ENCODE results near the gene B4GALT5. TPM values are rescaled to one million over a fixed set of nuclear protein-coding genes. Genes with fewer than 3 reads are reported as not detected.

The B4GALT5 gene
- total RNA-seq, 3 donors from 2014 or later (not counting 1 experiment from before 2014, with no cell fraction given) = 15.5 to 29.1 (median 28.6) TPM

- DNase-seq (no peak), ATAC-seq (no peak)
- Mint-ChIP-seq H3K4me3 (peak overlapping the region; percentile 91), H3K9me3 (no peaks in the 10 kb centered on the region), H3K36me3 (no peaks in the 10 kb centered on the region), H3K4me1 (peaks cover 50 to 53% of the 10 kb centered on the region in 2 donors), H3K27me3 (ENCODE audit: low read depth in 2 of 2) (no peaks in the 10 kb centered on the region), H3K27ac (peak overlapping the region; percentile 86 to 93)
- no peaks in the 10 kb centered on the region for H3K9me3 ChIP-seq (ENCODE audit: control insufficient read depth, insufficient read depth, low read length)
- H3K36me3 ChIP-seq (ENCODE audit: control insufficient read depth, insufficient read depth, low read length) = no peaks in the 10 kb centered on the region
- no peak overlapping the region for H3K4me3 ChIP-seq (ENCODE audit: low read length)
- H3K27me3 ChIP-seq (ENCODE audit: control insufficient read depth, insufficient read depth, low read length) = no peaks in the 10 kb centered on the region
- intact Hi-C loops (cut with micrococcal nuclease) = loop anchor here (5.0 kb wide), 2 partner anchors 99 to 101 kb away; partner anchors contain the start of gene SLC9A8
- WGBS (ENCODE audit: insufficient coverage) = 85% methylated on average over 3 of the region's 3 CpGs
- TF ChIP-seq CTCF (IDR thresholded peaks at IDR 0.05) = no peak
- H3K4me1 ChIP-seq (ENCODE audit: control insufficient read depth, insufficient read depth, low read length) = peaks cover 20% of the 10 kb centered on the region
- no peak overlapping the region for H3K27ac ChIP-seq (ENCODE audit: low read length)
These were observed 2.1 kb downstream of the B4GALT5 start for GRCh38 chr20:49711667-49711987.

GRCh38 chr20:49710971-49711666 is 2.6 kb downstream of the B4GALT5 start:
- ATAC-seq (no peak), DNase-seq (no peak)
- intact Hi-C loops (cut with micrococcal nuclease) = loop anchor here (5.0 kb wide), 2 partner anchors 99 to 101 kb away; partner anchors contain the start of gene SLC9A8
- H3K36me3 Mint-ChIP-seq = no peaks in the 10 kb centered on the region
- peaks cover 54 to 58% of the 10 kb centered on the region in 2 donors for H3K4me1 Mint-ChIP-seq
- H3K4me1 ChIP-seq (ENCODE audit: control insufficient read depth, insufficient read depth, low read length) = peaks cover 20% of the 10 kb centered on the region
- WGBS (ENCODE audit: insufficient coverage) = 41% methylated on average over 2 of the region's 3 CpGs
- no peak for TF ChIP-seq CTCF (IDR thresholded peaks at IDR 0.05)
- no peaks in the 10 kb centered on the region for H3K27me3 ChIP-seq (ENCODE audit: control insufficient read depth, insufficient read depth, low read length)
- no peak overlapping the region for H3K4me3 ChIP-seq (ENCODE audit: low read length)
- no peaks in the 10 kb centered on the region for H3K9me3 ChIP-seq (ENCODE audit: control insufficient read depth, insufficient read depth, low read length)
- H3K27ac Mint-ChIP-seq = peak overlapping the region; percentile 86 to 93
- no peaks in the 10 kb centered on the region for H3K36me3 ChIP-seq (ENCODE audit: control insufficient read depth, insufficient read depth, low read length)
- no peaks in the 10 kb centered on the region for H3K27me3 Mint-ChIP-seq (ENCODE audit: low read depth in 2 of 2)
- H3K9me3 Mint-ChIP-seq = no peaks in the 10 kb centered on the region
- no peak overlapping the region for H3K27ac ChIP-seq (ENCODE audit: low read length)
- peak overlapping the region; percentile 91 for H3K4me3 Mint-ChIP-seq

GRCh38 chr20:49707118-49707517 is 6.6 kb downstream of the B4GALT5 start:
- H3K9me3 ChIP-seq (ENCODE audit: control insufficient read depth, insufficient read depth, low read length) = no peaks in the 10 kb centered on the region
- H3K4me3 Mint-ChIP-seq = no peak overlapping the region
- no peak for TF ChIP-seq CTCF (IDR thresholded peaks at IDR 0.05)
- intact Hi-C loops (cut with micrococcal nuclease) = no loop called here
- peaks cover 23% of the 10 kb centered on the region for H3K4me1 ChIP-seq (ENCODE audit: control insufficient read depth, insufficient read depth, low read length)
- no peaks in the 10 kb centered on the region for H3K36me3 ChIP-seq (ENCODE audit: control insufficient read depth, insufficient read depth, low read length)
- H3K27me3 Mint-ChIP-seq (ENCODE audit: low read depth in 2 of 2) = no peaks in the 10 kb centered on the region
- H3K4me1 Mint-ChIP-seq = peaks cover 51 to 59% of the 10 kb centered on the region in 2 donors
- DNase-seq (no peak), ATAC-seq (no peak)
- H3K36me3 Mint-ChIP-seq = no peaks in the 10 kb centered on the region
- no peaks in the 10 kb centered on the region for H3K27me3 ChIP-seq (ENCODE audit: control insufficient read depth, insufficient read depth, low read length)
- no peak overlapping the region for H3K4me3 ChIP-seq (ENCODE audit: low read length)
- H3K27ac ChIP-seq (ENCODE audit: low read length) = no peak overlapping the region
- peak overlapping the region; percentile 4 to 85 for H3K27ac Mint-ChIP-seq
- 100% methylated on average over 1 of the region's 3 CpGs for WGBS (ENCODE audit: insufficient coverage)
- no peaks in the 10 kb centered on the region for H3K9me3 Mint-ChIP-seq

All from natural killer cell (primary cell).